Cardiac muscle cell (in vitro differentiated cells and primary cell): ENCODE data around the gene GTF2H2C. TPM values are rescaled to one million over a fixed set of nuclear protein-coding genes. Genes with fewer than 3 reads are reported as not detected.

Experiments
- DNase-seq, 2 donors: peaks; one replicate each; pipeline versions ENCODE4 v3.0.0 to v3.0.0-alpha.2; 2010 to 2017; ENCODE audit warnings: low read depth in 1 of 2, low spot score in 1 of 2
- H3K27ac ChIP-seq: fragments of 200-600 bp; sonication (generic); 2 replicates; pipeline ENCODE4 v1.5.1; 2016
- H3K27me3 ChIP-seq: fragments of 200-600 bp; sonication (generic); 2 replicates; pipeline ENCODE4 v1.6.0; 2016; ENCODE audit warnings: control low read depth
- H3K36me3 ChIP-seq: fragments of 200-600 bp; sonication (generic); 2 replicates; pipeline ENCODE4 v1.5.1; 2016; ENCODE audit warnings: control low read depth
- H3K4me1 ChIP-seq: fragments of 200-600 bp; sonication (generic); 2 replicates; pipeline ENCODE4 v1.8.1; 2017; ENCODE audit warnings: low read depth, mild to moderate bottlenecking, mixed run types
- H3K4me3 ChIP-seq: fragments of 200-600 bp; sonication (generic); 2 replicates; pipeline ENCODE4 v1.5.1; 2016; ENCODE audit warnings: mild to moderate bottlenecking
- H3K9me3 ChIP-seq: fragments of 200-600 bp; sonication (generic); 2 replicates; pipeline ENCODE4 v1.5.1; 2017; ENCODE audit warnings: low read depth, mild to moderate bottlenecking, control low read depth
- polyA plus RNA-seq: library from polyadenylated mRNA; unstranded; fragments of >200 nt; fragmentation: Nextera tagmentation; extraction: Ambion mirVana; gene quantifications from 2 replicates; pipeline ENCODE4 v1.2.1, GENCODE V29; 2016
- total RNA-seq: library from RNA; depleted of rRNA; stranded (reverse); fragments of >200 nt; gene quantifications from 2 replicates; pipeline ENCODE4 v1.2.3, GENCODE V29; 2016
- TF ChIP-seq, protein P1 (sequence below): IDR thresholded peaks from 2 replicates; pipeline ENCODE4 v1.5.1; 2012; ENCODE audit warnings: low read depth, mild to moderate bottlenecking, low read length

The GTF2H2C gene
- total and polyA plus RNA-seq, 2 experiments from 2014 or later = 27.3 to 35.8 TPM

DNA sequence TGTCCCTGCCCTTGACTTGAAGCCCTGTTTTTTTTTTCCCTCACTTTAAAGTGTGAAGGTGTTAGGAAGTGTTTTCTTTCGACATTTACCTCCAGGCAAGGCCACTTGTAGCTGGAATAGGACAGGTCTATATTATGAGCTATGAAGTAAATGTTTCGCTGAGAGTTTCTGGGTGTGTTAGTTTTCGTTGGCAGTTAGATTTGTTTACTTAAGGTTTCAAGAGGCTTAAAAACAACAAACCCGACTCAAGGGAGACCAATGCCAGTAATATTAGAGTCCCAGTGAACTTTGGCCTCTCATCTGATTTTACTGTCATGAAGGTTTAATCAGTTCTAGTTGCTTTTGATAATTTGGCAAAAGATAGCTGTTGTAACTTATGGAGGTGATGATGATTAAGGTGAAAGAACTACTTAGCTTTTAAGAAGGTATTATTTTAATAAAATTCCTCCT lies 42.2 kb upstream of the GTF2H2C start:
- H3K4me3 ChIP-seq = no peak overlapping the region
- no peaks in the 10 kb centered on the region for H3K4me1 ChIP-seq
- TF ChIP-seq, protein P1, sequence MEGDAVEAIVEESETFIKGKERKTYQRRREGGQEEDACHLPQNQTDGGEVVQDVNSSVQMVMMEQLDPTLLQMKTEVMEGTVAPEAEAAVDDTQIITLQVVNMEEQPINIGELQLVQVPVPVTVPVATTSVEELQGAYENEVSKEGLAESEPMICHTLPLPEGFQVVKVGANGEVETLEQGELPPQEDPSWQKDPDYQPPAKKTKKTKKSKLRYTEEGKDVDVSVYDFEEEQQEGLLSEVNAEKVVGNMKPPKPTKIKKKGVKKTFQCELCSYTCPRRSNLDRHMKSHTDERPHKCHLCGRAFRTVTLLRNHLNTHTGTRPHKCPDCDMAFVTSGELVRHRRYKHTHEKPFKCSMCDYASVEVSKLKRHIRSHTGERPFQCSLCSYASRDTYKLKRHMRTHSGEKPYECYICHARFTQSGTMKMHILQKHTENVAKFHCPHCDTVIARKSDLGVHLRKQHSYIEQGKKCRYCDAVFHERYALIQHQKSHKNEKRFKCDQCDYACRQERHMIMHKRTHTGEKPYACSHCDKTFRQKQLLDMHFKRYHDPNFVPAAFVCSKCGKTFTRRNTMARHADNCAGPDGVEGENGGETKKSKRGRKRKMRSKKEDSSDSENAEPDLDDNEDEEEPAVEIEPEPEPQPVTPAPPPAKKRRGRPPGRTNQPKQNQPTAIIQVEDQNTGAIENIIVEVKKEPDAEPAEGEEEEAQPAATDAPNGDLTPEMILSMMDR = no peak
- no peaks in the 10 kb centered on the region for H3K36me3 ChIP-seq
- H3K9me3 ChIP-seq = no peaks in the 10 kb centered on the region
- no peaks in the 10 kb centered on the region for H3K27me3 ChIP-seq
- no peak overlapping the region for H3K27ac ChIP-seq
- DNase-seq = peak in 1 of 2 donors; percentile 38

DNA sequence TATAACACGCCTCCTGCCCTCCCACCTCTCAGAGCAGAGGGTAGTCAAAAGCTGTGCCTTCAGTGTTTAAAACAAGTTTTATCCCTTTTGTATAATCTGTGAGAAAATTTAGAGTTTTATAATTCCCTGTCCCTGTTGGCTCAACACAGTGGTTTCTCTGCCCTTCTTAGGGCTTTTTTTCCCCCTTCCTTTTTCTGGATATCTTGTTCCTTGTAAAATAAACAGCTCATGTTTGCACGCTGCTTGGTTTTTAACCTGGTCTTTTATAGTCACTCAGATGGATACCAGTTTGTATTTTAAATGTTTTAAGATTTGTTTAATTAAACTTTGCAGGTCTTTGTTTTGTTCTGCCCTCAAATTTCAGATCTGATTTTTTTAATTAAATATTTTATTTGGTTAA lies 40.7 kb upstream of the GTF2H2C start:
- Histone ChIP-seq H3K36me3 (no peaks in the 10 kb centered on the region), H3K27me3 (no peaks in the 10 kb centered on the region), H3K4me1 (no peaks in the 10 kb centered on the region), H3K9me3 (no peaks in the 10 kb centered on the region), H3K27ac (no peak overlapping the region), H3K4me3 (no peak overlapping the region)
- TF ChIP-seq, protein P1 = no peak
- DNase-seq = no peak

DNA sequence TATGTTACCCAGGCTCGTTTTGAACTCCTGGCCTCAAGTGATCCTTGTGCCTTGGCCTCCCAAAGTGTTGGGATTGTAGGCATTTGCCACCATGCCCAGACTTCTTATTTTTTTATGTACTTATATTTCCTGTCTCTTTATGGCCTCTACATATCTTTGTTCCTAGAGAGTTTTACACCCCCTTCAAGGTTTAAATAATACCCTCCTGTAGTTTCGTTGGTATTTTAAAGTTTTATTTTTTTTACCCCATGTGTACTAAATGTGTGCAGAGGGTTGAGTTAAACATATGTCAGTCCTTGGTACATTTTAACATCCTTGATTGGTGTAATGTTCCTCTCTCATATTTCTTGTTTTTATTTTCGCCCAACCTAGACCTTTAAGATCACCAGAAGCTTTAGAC lies 38.0 kb upstream of the GTF2H2C start:
- H3K27ac ChIP-seq = no peak overlapping the region
- DNase-seq = no peak
- H3K4me1 ChIP-seq = no peaks in the 10 kb centered on the region
- no peaks in the 10 kb centered on the region for H3K9me3 ChIP-seq
- TF ChIP-seq, protein P1 = no peak
- no peaks in the 10 kb centered on the region for H3K27me3 ChIP-seq
- no peaks in the 10 kb centered on the region for H3K36me3 ChIP-seq
- no peak overlapping the region for H3K4me3 ChIP-seq

DNA sequence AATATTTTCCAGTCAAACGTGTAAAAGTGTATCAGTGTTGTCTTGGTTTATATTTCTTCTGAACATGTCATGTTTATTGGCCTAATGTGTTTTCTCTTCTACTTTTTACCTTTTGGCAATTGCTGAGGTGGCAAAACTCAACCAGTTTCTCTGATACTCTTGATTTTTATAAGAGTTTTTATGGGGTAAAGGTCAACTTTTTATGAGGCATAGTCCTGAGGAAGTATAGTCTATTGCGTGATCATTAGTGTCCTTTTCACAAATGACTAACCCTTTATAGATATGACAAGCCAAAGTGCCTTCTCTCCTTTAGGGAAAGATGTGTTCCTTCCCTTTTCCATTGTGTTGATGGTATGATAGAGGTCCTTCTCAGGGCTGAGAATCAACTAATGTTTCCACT lies 34.5 kb upstream of the GTF2H2C start:
- TF ChIP-seq, protein P1 = no peak
- Histone ChIP-seq H3K4me1 (no peaks in the 10 kb centered on the region), H3K27me3 (no peaks in the 10 kb centered on the region), H3K36me3 (no peaks in the 10 kb centered on the region), H3K27ac (no peak overlapping the region), H3K9me3 (no peaks in the 10 kb centered on the region), H3K4me3 (no peak overlapping the region)
- no peak for DNase-seq

DNA sequence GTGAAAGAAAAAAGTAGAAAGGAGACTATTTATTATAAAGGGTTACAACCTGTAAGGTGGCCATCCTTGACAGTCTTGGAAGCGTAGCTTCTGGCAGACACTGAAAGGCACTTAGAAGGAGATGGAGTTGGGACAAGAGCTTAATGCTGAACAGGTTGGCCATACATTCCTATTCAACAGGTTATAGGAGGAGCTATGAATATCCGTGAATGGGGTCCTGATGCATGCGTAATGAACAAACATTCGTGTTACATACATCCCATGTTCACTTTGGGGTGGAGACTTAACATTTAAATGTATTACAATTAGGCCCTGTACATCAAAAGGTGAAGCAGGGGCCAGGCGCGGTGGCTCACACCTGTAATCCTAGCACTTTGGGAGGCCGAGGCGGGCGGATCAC lies 33.3 kb upstream of the GTF2H2C start:
- DNase-seq = no peak
- no peaks in the 10 kb centered on the region for H3K36me3 ChIP-seq
- no peaks in the 10 kb centered on the region for H3K9me3 ChIP-seq
- H3K27ac ChIP-seq = no peak overlapping the region
- H3K4me1 ChIP-seq = no peaks in the 10 kb centered on the region
- no peak overlapping the region for H3K4me3 ChIP-seq
- H3K27me3 ChIP-seq = no peaks in the 10 kb centered on the region
- TF ChIP-seq, protein P1 = no peak
